Sigmoid colon (tissue), 4 donors: ENCODE measurements around the gene GALNT13.

ENCODE experiments used
- CTCF ChIP-seq, 4 experiments: fragments of 450-650 bp in 3 of 4; fragments of 200-600 bp in 1 of 4; IDR thresholded peaks; one replicate each; pipeline ENCODE4 v1.5.1; 2016 to 2019; ENCODE audit warnings: antibody characterized with exemption in 4 of 4, mild to moderate bottlenecking in 3 of 4, moderate library complexity in 2 of 4
- EP300 ChIP-seq, 4 donors: sonication (generic); formaldehyde crosslinking; IDR thresholded peaks; one replicate each; pipeline ENCODE4 v1.6.1; 2017; ENCODE audit warnings: antibody characterized with exemption in 4 of 4
- POLR2A ChIP-seq, 2 donors: fragments of 450-650 bp; IDR thresholded peaks; one replicate each; pipeline ENCODE4 v1.6.1; 2016; ENCODE audit warnings: antibody characterized with exemption in 2 of 2, mild to moderate bottlenecking in 2 of 2, moderate library complexity in 2 of 2
- POLR2AphosphoS5 ChIP-seq, 4 donors: sonication (generic); formaldehyde crosslinking; IDR thresholded peaks; one replicate each; pipeline ENCODE4 v1.6.1; 2017; ENCODE audit warnings: antibody characterized with exemption in 4 of 4

DNA sequence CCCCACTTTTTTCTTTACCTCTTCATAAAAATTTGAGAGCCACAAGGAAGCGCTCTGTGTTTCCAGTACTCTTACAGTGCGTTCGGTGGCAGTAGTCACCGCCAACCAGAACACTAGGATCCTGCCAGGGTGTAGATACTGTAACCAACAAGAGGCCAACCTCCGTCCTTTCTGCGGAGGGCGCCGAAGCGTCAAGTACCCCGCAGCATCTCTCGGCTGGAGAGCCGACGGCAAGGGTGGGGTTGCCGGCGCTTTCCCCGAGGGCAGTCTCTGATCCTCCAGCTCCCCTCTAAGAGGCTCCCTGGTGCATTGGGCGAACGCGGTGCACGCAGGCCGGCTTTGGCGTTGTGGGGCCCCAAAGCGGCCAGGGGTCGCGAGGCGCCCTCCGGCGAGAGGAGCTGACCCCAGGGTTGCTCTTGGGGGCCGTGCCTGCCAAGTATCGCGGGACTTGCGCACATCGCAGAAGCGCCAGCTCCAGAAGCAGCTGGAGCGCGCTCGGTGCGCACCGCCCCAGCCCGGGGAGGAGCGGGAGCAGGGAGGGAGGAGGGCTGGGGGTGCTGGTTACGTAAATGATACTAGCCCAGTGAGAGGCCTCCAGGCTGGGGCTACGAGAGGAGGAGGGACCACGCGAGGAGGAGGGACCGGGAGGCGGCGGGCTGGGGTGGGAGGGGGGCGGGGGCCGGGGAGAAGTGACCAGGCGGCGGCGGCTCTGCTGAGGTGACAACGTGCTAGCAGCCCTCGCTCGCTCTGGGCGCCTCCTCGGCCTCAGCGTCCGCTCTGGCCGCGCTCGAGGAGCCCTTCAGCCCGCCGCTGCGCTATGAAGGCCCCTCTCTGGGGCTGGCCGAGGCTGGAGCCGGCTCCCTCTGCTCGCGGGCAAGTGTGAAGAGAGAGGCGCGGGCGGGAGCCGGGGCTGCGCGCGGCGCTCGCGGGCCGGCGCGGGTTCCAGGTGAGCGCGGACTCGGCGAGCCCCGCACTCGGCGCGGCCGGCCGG lies at the start of gene GALNT13:
- TF ChIP-seq POLR2A (IDR thresholded peaks at IDR 0.05) (no peak), CTCF (IDR thresholded peaks at IDR 0.05) (no peak), POLR2AphosphoS5 (IDR thresholded peaks at IDR 0.05) (no peak), EP300 (IDR thresholded peaks at IDR 0.05) (no peak)
